Right lobe of liver (tissue), 6 donors: ENCODE measurements around the gene C15orf62. TPM values are rescaled to one million over a fixed set of nuclear protein-coding genes. Genes with fewer than 3 reads are reported as not detected.

Experiments used
- ATAC-seq, 4 donors: fragments of 200-7000 bp; cut with Tn5 transposase; one replicate each; pipeline ENCODE4 v1.9.1; 2020; ENCODE audit warnings: mild to moderate bottlenecking in 4 of 4, moderate library complexity in 4 of 4
- DNase-seq, 3 donors: peaks; one replicate each; pipeline ENCODE4 v3.0.0-alpha.2; 2020
- H3K27ac ChIP-seq, 3 donors: fragments of 200-600 bp; one replicate each; pipeline ENCODE4 v1.8.0; 2022
- H3K27me3 ChIP-seq, 2 donors: fragments of 200-600 bp; one replicate each; pipeline ENCODE4 v1.8.0; 2022
- H3K36me3 ChIP-seq, 4 donors: fragments of 200-600 bp; sonication (generic) in 1 of 4; one replicate each; pipeline versions ENCODE4 v1.5.1 to v1.8.0; 2017 to 2022; ENCODE audit warnings: control low read depth in 1 of 4
- H3K4me1 ChIP-seq, 4 donors: fragments of 200-600 bp; sonication (generic) in 1 of 4; one replicate each; pipeline versions ENCODE4 v1.5.1 to v1.8.0; 2017 to 2022; ENCODE audit warnings: control low read depth in 1 of 4
- H3K4me3 ChIP-seq, 3 donors: fragments of 200-600 bp; one replicate each; pipeline ENCODE4 v1.8.0; 2022
- H3K9me3 ChIP-seq, 4 donors: fragments of 200-600 bp; sonication (generic) in 1 of 4; one replicate each; pipeline versions ENCODE4 v1.5.1 to v1.8.0; 2017 to 2022; ENCODE audit warnings: control low read depth in 1 of 4
- POLR2A ChIP-seq: fragments of 450-650 bp; IDR thresholded peaks from one replicate; pipeline ENCODE4 v1.6.1; 2017; ENCODE audit warnings: antibody characterized with exemption, mild to moderate bottlenecking
- WGBS: methylation state at CpG from one replicate; pipeline ENCODE4 v1.1.6; 2018; ENCODE audit warnings: low coverage, low lambda C conversion rate; ENCODE audit not compliant: insufficient coverage; ENCODE audit errors: missing lambda C conversion rate; 5-methylcytosine and 5-hydroxymethylcytosine counted together
- intact Hi-C, 2 donors: fragments of 100-400 bp; cut with DNase I; formaldehyde crosslinking; loops; one replicate each; pipeline versions ENCODE4 v1.11.2 to v1.14.1; 2022
- total RNA-seq, 6 experiments: library from RNA; depleted of rRNA in 2 of 6; stranded (reverse); fragments of >200 nt in 2 of 6; fragmentation: NEBNext Ultra II Directional in 3 of 6; extraction: Animal tissue kit (Norgen Biotek cat#: 25700) in 3 of 6; gene quantifications; one replicate each; pipeline versions ENCODE4 v1.1.0 to v1.2.4, GENCODE V29; 2016 to 2023
- TF ChIP-seq, protein P1 (sequence below), 4 donors: fragments of 200-600 bp in 3 of 4; fragments of 450-650 bp in 1 of 4; IDR thresholded peaks; one replicate each; pipeline versions ENCODE4 v1.5.1 to v1.8.0; 2016 to 2022; ENCODE audit warnings: antibody characterized with exemption in 4 of 4, mild to moderate bottlenecking in 2 of 4
- donor health status: DM: no; HTN: yes; CAD: no.
- donor health status: DM: no; HTN: no; CAD: no.
- donor health status: DM: no; HTN: no; CAD: no.
- donor health status: DM: no; HTN: yes; CAD: no.
- donor health status: DM: no; HTN: yes; CAD: no.

The C15orf62 gene
- total RNA-seq, 6 experiments from 2014 or later = 0.51 to 1.6 (median 0.83) TPM

DNA sequence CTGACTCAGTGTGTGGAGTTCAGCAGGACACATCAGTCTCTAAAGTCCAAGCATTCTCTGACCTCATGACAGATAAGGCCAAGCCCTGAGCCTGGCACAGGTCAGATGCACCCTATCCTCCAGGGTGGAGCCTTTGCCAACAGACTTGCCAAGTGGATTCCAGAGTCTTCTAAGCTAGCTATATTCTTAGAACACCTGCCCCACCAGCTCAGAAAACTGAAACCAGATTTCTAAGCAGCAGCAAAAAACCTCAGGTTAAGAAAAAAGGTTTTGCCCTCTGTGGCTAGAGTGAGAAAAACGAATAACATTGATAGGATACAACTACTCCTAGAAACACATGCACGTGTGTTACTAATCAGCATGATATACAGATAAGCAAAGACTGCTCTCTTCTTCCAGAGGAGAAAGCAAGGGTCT lies 26.3 kb upstream of the C15orf62 start:
- H3K4me3 ChIP-seq = no peak overlapping the region
- no peak for TF ChIP-seq POLR2A
- TF ChIP-seq, protein P1, sequence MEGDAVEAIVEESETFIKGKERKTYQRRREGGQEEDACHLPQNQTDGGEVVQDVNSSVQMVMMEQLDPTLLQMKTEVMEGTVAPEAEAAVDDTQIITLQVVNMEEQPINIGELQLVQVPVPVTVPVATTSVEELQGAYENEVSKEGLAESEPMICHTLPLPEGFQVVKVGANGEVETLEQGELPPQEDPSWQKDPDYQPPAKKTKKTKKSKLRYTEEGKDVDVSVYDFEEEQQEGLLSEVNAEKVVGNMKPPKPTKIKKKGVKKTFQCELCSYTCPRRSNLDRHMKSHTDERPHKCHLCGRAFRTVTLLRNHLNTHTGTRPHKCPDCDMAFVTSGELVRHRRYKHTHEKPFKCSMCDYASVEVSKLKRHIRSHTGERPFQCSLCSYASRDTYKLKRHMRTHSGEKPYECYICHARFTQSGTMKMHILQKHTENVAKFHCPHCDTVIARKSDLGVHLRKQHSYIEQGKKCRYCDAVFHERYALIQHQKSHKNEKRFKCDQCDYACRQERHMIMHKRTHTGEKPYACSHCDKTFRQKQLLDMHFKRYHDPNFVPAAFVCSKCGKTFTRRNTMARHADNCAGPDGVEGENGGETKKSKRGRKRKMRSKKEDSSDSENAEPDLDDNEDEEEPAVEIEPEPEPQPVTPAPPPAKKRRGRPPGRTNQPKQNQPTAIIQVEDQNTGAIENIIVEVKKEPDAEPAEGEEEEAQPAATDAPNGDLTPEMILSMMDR (IDR thresholded peaks at IDR 0.05) = no peak
- peaks cover 0 to 21% (median 7%) of the 10 kb centered on the region in 4 donors for H3K4me1 ChIP-seq
- 33% methylated on average over 2 of the region's 2 CpGs for WGBS
- no peaks in the 10 kb centered on the region for H3K27me3 ChIP-seq
- peaks cover 0 to 24% (median 3%) of the 10 kb centered on the region in 4 donors for H3K36me3 ChIP-seq
- ATAC-seq = peak; percentile 72 to 87 (median 82)
- H3K27ac ChIP-seq = peak overlapping the region; percentile 42 to 77 (median 45)
- H3K9me3 ChIP-seq = no peaks in the 10 kb centered on the region
- intact Hi-C loops = no loop called here
- peak; percentile 48 to 78 (median 77) for DNase-seq

DNA sequence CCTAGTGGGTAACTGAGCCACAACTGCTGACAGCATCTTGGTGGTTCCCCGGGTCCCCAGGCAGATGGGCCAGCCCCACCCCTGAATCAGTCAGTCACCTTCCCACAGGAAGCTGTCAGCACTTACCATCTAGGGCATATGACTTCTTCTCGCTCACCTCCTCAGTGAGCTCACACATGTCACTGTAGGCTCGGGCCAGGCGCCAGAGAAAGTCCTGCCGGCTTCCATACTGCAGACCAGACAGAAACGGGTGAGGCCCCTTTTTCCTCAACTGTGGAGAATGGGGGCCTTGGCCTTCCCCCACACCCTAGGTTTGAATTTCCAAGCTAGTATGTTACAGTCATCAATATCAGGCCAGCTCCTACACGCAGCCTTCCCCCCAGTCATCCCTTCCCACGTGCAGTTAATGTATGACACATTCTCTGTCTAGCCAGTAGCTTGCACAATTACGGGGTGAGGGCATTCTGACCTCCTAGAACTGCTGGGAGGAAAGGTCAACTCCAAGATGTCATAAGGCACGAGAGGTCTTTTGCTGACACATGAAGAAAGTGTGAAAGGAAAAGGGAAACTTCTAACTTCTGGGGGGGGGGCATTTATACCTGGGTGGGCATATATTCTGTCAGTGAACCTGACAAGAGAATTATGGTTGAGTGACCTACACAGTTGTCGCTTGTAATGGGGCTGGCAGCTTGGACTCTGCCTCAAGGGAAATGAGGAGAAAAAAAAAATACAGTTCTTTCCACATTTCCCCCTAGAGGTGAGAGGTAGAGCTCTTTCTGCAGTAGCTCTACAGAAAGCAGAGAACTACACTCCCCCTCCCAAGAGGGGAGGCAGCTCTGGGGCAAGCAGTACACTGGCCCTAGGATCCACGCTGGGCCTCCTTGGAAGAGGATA lies 25.6 kb upstream of the C15orf62 start:
- DNase-seq (peak in 2 of 3 donors; percentile 46 to 70), ATAC-seq (peak; percentile 68 to 84 (median 80))
- H3K9me3 ChIP-seq = no peaks in the 10 kb centered on the region
- TF ChIP-seq, protein P1 (IDR thresholded peaks at IDR 0.05) = peak in 1 of 4 donors; percentile 3
- TF ChIP-seq POLR2A = no peak
- intact Hi-C loops = no loop called here
- H3K27me3 ChIP-seq = no peaks in the 10 kb centered on the region
- H3K36me3 ChIP-seq = peaks cover 0 to 25% (median 3%) of the 10 kb centered on the region in 4 donors
- 35% methylated on average over 10 of the region's 12 CpGs for WGBS
- H3K27ac ChIP-seq = peak overlapping the region; percentile 42 to 77 (median 45)
- H3K4me3 ChIP-seq = no peak overlapping the region
- H3K4me1 ChIP-seq = peaks cover 0 to 21% (median 7%) of the 10 kb centered on the region in 4 donors

GRCh38 chr15:40744815-40745152 lies 25.0 kb upstream of the C15orf62 start:
- TF ChIP-seq, protein P1 (IDR thresholded peaks at IDR 0.05) = no peak
- TF ChIP-seq POLR2A = no peak
- no peaks in the 10 kb centered on the region for H3K9me3 ChIP-seq
- no peak for ATAC-seq
- no peaks in the 10 kb centered on the region for H3K27me3 ChIP-seq
- WGBS = 68% methylated on average over 2 of the region's 5 CpGs
- DNase-seq = no peak
- H3K4me3 ChIP-seq = no peak overlapping the region
- H3K27ac ChIP-seq = peak overlapping the region in 2 of 3 donors; percentile 45 to 77
- peaks cover 0 to 25% (median under 1%) of the 10 kb centered on the region in 4 donors for H3K36me3 ChIP-seq
- intact Hi-C loops = no loop called here
- H3K4me1 ChIP-seq = peaks cover 0 to 21% (median 7%) of the 10 kb centered on the region in 4 donors

GRCh38 chr15:40746916-40747418 lies 22.8 kb upstream of the C15orf62 start:
- no peak for ATAC-seq

More at GRCh38 chr15:40746916-40747418, 22.8 kb upstream of the C15orf62 start:
- Histone ChIP-seq H3K4me3 (no peak overlapping the region), H3K27ac (no peak overlapping the region), H3K9me3 (no peaks in the 10 kb centered on the region), H3K4me1 (peaks cover 0 to 21% (median 7%) of the 10 kb centered on the region in 4 donors), H3K27me3 (no peaks in the 10 kb centered on the region), H3K36me3 (peaks cover 0 to 33% (median 12%) of the 10 kb centered on the region in 4 donors)
- intact Hi-C loops = no loop called here
- DNase-seq = no peak
- TF ChIP-seq, protein P1 (IDR thresholded peaks at IDR 0.05) = no peak
- TF ChIP-seq POLR2A = no peak
- 51% methylated on average over 2 of the region's 3 CpGs for WGBS
